ENCODE data around the gene ARSB. TPM values are rescaled to one million over a fixed set of nuclear protein-coding genes. Genes with fewer than 3 reads are reported as not detected.

The ARSB gene
- polyA plus RNA-seq, 1 of the 3 experiments (the other 2 are of a cell fraction): 12.5 TPM

GRCh38 chr5:78776637-78777036 lies 208.5 kb downstream of the ARSB start:
- no peaks in the 10 kb centered on the region for H3K9me2 ChIP-seq
- DNase-seq: no peak
- ChIA-PET CTCF (no interaction called here), POLR2A (no interaction called here)
- WGBS (ENCODE audit: low lambda C conversion rate): 92% methylated on average over 1 of the region's 1 CpG
- no peak overlapping the region for H3K4me2 ChIP-seq
- H3K4me3 ChIP-seq (ENCODE audit: low read depth in 2 of 2, low read length in 1 of 2): no peak overlapping the region
- H3K4me1 ChIP-seq (ENCODE audit: control insufficient read depth in 1 of 2, insufficient read depth in 2 of 2, low read depth in 1 of 2, low read length in 1 of 2): peaks cover 4 to 6% of the 10 kb centered on the region in 2 experiments; a peak in 2 of 4 replicates
- H2AFZ ChIP-seq (ENCODE audit: low read depth): no peak overlapping the region
- H3K27me3 ChIP-seq (ENCODE audit: insufficient read depth): no peaks in the 10 kb centered on the region
- H4K20me1 ChIP-seq (ENCODE audit: insufficient read depth): no peaks in the 10 kb centered on the region
- peaks cover 1% of the 10 kb centered on the region for H3F3A ChIP-seq (replicated peaks; ENCODE audit: insufficient read depth)
- H3K9me3 ChIP-seq: no peaks in the 10 kb centered on the region
- H3K9ac ChIP-seq: no peak overlapping the region
- no peaks in the 10 kb centered on the region for H3K36me3 ChIP-seq (replicated peaks in 1 of 2; ENCODE audit: control insufficient read depth in 1 of 2, insufficient read depth in 2 of 2, low read length in 1 of 2)
- H3K27ac ChIP-seq (ENCODE audit: low read depth in 2 of 2, low read length in 1 of 2): no peak overlapping the region
- TF ChIP-seq MAX (IDR thresholded peaks at IDR 0.05; ENCODE audit: low read depth) (no peak), GABPA (IDR thresholded peaks at IDR 0.05; ENCODE audit: low read depth) (no peak), POLR2AphosphoS5 (IDR thresholded peaks at IDR 0.05; ENCODE audit: low read depth, low read length) (no peak), USF1 (IDR thresholded peaks at IDR 0.05; ENCODE audit: borderline replicate concordance, low read depth) (no peak), MXI1 (IDR thresholded peaks at IDR 0.05; ENCODE audit: low read depth, low read length) (no peak), MEF2A (IDR thresholded peaks at IDR 0.05; ENCODE audit: borderline replicate concordance, low read depth) (no peak), CHD2 (IDR thresholded peaks at IDR 0.05; ENCODE audit: low read length, partially characterized antibody) (no peak), REST (IDR thresholded peaks at IDR 0.05; ENCODE audit: low read depth, low read length) (no peak), SIN3A (IDR thresholded peaks at IDR 0.05; ENCODE audit: borderline replicate concordance, low read depth, low read length) (no peak), YY1 (IDR thresholded peaks at IDR 0.05; ENCODE audit: low read depth) (no peak), GATA2 (CRISPR knock-in tag; IDR thresholded peaks at IDR 0.05) (no peak), SMC3 (IDR thresholded peaks at IDR 0.05; ENCODE audit: low read depth, low read length) (no peak), IRF3 (IDR thresholded peaks at IDR 0.05; ENCODE audit: low read depth, low read length) (no peak), FOSL2 (IDR thresholded peaks at IDR 0.05; ENCODE audit: borderline replicate concordance, low read depth) (no peak)
- TF ChIP-seq, protein P1, sequence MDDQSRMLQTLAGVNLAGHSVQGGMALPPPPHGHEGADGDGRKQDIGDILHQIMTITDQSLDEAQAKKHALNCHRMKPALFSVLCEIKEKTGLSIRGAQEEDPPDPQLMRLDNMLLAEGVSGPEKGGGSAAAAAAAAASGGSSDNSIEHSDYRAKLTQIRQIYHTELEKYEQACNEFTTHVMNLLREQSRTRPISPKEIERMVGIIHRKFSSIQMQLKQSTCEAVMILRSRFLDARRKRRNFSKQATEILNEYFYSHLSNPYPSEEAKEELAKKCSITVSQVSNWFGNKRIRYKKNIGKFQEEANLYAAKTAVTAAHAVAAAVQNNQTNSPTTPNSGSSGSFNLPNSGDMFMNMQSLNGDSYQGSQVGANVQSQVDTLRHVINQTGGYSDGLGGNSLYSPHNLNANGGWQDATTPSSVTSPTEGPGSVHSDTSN (IDR thresholded peaks at IDR 0.05): no peak
- TF ChIP-seq, protein P2, sequence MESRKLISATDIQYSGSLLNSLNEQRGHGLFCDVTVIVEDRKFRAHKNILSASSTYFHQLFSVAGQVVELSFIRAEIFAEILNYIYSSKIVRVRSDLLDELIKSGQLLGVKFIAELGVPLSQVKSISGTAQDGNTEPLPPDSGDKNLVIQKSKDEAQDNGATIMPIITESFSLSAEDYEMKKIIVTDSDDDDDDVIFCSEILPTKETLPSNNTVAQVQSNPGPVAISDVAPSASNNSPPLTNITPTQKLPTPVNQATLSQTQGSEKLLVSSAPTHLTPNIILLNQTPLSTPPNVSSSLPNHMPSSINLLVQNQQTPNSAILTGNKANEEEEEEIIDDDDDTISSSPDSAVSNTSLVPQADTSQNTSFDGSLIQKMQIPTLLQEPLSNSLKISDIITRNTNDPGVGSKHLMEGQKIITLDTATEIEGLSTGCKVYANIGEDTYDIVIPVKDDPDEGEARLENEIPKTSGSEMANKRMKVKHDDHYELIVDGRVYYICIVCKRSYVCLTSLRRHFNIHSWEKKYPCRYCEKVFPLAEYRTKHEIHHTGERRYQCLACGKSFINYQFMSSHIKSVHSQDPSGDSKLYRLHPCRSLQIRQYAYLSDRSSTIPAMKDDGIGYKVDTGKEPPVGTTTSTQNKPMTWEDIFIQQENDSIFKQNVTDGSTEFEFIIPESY (IDR thresholded peaks at IDR 0.05; ENCODE audit: borderline replicate concordance, low read depth): no peak
- H3K79me2 ChIP-seq (ENCODE audit: insufficient read depth): no peaks in the 10 kb centered on the region

All from SK-N-SH (cell line).